ENCODE results near the gene CCL20. TPM values are rescaled to one million over a fixed set of nuclear protein-coding genes. Genes with fewer than 3 reads are reported as not detected.

Gene CCL20
- total and polyA plus RNA-seq, 12 donors: 0.39 to 0.80 (median 0.46) TPM; not detected in 8

DNA sequence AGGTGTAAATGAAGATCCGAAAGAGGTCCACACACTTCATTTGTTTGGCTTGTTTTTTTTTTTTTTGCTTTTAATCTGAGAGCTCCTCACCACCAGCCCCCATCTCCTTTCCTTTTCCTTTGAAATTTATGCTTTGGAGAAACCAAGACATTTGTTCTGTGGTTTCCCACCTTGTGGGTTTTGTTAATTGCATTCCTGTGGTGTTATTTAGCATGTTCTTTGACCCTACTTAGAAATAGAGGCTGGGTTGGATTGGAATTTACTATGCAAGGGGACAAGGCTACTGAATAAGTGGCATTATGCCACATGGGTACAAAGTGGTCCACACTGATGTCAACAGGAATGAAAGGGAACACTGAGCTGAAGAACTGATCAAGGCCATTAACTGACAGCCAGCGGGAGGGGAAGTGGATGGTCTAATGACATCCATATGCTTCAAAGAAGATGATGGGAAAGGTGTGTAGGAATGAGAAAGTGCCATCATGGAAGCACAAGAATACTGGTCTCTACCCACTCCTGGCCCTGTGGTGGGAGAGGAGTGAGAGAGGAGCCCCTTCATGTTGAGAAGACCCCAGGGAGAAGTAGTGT is 8.9 kb downstream of the CCL20 start:
- 69 to 76% (median 72%) methylated on average over 2 of the region's 2 CpGs for WGBS, 4 donors
- TF ChIP-seq, protein P1, sequence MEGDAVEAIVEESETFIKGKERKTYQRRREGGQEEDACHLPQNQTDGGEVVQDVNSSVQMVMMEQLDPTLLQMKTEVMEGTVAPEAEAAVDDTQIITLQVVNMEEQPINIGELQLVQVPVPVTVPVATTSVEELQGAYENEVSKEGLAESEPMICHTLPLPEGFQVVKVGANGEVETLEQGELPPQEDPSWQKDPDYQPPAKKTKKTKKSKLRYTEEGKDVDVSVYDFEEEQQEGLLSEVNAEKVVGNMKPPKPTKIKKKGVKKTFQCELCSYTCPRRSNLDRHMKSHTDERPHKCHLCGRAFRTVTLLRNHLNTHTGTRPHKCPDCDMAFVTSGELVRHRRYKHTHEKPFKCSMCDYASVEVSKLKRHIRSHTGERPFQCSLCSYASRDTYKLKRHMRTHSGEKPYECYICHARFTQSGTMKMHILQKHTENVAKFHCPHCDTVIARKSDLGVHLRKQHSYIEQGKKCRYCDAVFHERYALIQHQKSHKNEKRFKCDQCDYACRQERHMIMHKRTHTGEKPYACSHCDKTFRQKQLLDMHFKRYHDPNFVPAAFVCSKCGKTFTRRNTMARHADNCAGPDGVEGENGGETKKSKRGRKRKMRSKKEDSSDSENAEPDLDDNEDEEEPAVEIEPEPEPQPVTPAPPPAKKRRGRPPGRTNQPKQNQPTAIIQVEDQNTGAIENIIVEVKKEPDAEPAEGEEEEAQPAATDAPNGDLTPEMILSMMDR (IDR thresholded peaks at IDR 0.05): no peak
- TF ChIP-seq POLR2A (IDR thresholded peaks at IDR 0.05): no peak
- no peak overlapping the region for H3K4me3 ChIP-seq
- DNase-seq: no peak
- H3K36me3 ChIP-seq (replicated peaks in 1 of 2): no peaks in the 10 kb centered on the region
- H3K27me3 ChIP-seq: no peaks in the 10 kb centered on the region
- H3K4me1 ChIP-seq (replicated peaks in 1 of 2): no peaks in the 10 kb centered on the region
- H3K9me3 ChIP-seq (replicated peaks in 1 of 3): no peaks in the 10 kb centered on the region
- intact Hi-C loops (cut with DNase I): no loop called here
- no peak overlapping the region for H3K27ac ChIP-seq

DNA sequence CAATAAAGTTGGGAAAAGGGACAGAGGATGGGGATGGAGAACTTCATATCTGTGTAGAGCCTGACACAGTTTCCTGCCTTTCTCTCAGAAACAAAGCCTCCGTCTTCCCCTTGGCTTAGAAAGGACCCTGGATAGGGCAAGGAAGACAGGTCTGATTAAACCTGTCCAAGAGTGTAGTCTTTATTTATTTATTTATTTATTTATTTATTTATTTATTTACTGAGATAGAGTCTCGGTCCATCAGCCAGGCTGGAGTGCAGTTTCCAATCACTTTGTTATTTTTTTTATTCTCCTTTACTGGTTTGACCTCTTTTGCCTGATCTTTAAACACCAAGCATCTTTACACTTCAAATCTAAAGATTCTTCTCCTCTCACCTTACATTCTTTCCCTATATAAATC is 10.3 kb downstream of the CCL20 start:
- Histone ChIP-seq H3K9me3 (replicated peaks in 1 of 3) (no peaks in the 10 kb centered on the region), H3K4me1 (replicated peaks in 1 of 2) (no peaks in the 10 kb centered on the region), H3K27ac (no peak overlapping the region), H3K36me3 (replicated peaks in 1 of 2) (no peaks in the 10 kb centered on the region), H3K4me3 (no peak overlapping the region), H3K27me3 (no peaks in the 10 kb centered on the region)
- WGBS, 4 donors: 56 to 78% (median 65%) methylated on average over 2 of the region's 2 CpGs
- DNase-seq: no peak
- TF ChIP-seq, protein P1 (IDR thresholded peaks at IDR 0.05): no peak
- no peak for TF ChIP-seq POLR2A (IDR thresholded peaks at IDR 0.05)
- intact Hi-C loops (cut with DNase I): no loop called here

DNA sequence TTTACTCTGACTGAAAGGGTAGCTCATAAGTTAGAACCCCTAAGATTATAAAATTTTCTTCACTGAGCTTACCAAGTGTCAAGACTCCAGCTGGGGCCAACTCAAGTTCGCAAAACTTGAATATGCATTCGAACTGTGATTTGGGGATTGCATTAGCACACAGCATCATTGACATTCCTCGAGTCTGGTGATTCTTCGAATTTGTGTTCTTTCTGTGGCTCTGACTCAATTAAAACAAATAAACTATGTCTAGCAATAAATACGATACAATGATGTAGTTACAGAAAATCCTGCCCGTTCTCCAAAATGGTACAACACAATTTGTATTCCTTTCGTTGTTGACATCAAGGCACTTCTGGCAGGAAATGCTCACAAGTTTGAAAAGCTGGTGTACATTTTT is 11.1 kb downstream of the CCL20 start:
- no peak overlapping the region for H3K4me3 ChIP-seq
- intact Hi-C loops (cut with DNase I): no loop called here
- H3K27me3 ChIP-seq: no peaks in the 10 kb centered on the region
- no peak for DNase-seq
- H3K4me1 ChIP-seq (replicated peaks in 1 of 2): no peaks in the 10 kb centered on the region
- no peak overlapping the region for H3K27ac ChIP-seq
- H3K9me3 ChIP-seq (replicated peaks in 1 of 3): no peaks in the 10 kb centered on the region
- H3K36me3 ChIP-seq (replicated peaks in 1 of 2): no peaks in the 10 kb centered on the region
- TF ChIP-seq, protein P1 (IDR thresholded peaks at IDR 0.05): no peak
- TF ChIP-seq POLR2A (IDR thresholded peaks at IDR 0.05): no peak
- 86 to 89% (median 88%) methylated on average over 7 of the region's 7 CpGs for WGBS, 4 donors

DNA sequence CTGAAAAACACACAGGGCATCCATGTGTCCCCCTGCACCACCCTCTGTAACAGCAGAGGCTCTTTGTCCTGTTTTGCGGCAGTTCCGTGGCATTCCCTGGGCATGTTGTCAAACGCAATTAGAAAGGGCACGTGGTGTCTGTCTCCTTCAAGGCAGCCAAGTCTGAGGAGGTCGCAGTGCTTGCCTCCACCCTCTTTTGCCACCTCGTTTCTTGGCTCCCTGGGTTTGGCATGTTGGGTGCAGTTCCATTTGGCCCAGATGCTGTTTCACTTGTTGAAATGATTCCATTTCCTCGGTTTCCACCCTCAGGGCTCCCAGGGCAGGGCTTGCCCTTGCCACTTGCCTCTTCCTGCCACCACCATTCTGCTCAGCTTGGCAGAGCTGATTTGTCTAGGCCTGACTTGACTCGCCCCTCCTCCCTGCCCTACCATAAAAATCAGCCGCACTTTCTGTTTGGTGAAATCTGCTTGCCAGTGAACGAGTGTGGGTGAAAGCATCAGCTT is 12.4 kb downstream of the CCL20 start:
- Histone ChIP-seq H3K36me3 (replicated peaks in 1 of 2) (no peaks in the 10 kb centered on the region), H3K9me3 (replicated peaks in 1 of 3) (no peaks in the 10 kb centered on the region), H3K27me3 (no peaks in the 10 kb centered on the region), H3K4me1 (replicated peaks in 1 of 2) (no peaks in the 10 kb centered on the region), H3K4me3 (no peak overlapping the region), H3K27ac (no peak overlapping the region)
- no peak for DNase-seq
- TF ChIP-seq POLR2A (IDR thresholded peaks at IDR 0.05): no peak
- TF ChIP-seq, protein P1 (IDR thresholded peaks at IDR 0.05): no peak
- intact Hi-C loops (cut with DNase I): no loop called here
- 55 to 62% (median 58%) methylated on average over 10 of the region's 10 CpGs for WGBS, 4 donors

Measured in adrenal gland (tissue), 12 donors.